Measurements from ENCODE around the gene ADARB2. TPM values are rescaled to one million over a fixed set of nuclear protein-coding genes. Genes with fewer than 3 reads are reported as not detected.
"Not testable (repeated sequence)": the region's sequence is repeated elsewhere in the genome, so short reads cannot be mapped to it uniquely, and the experiment has no call there.

The ADARB2 gene
- total RNA-seq, 1 donor from 2014 or later, result 38.7 TPM

GRCh38 chr10:1432161-1432560 lies 305.2 kb downstream of the ADARB2 start:
- TF ChIP-seq CTCF (IDR thresholded peaks at IDR 0.05), result no peak
- H3K27me3 Mint-ChIP-seq (ENCODE audit: unreplicated experiment), result peaks cover 5% of the 10 kb centered on the region
- peaks cover 2% of the 10 kb centered on the region for H3K36me3 Mint-ChIP-seq (ENCODE audit: unreplicated experiment)
- no peak for DNase-seq (ENCODE audit: extremely low spot score, unreplicated experiment)
- no peak overlapping the region for H3K27ac Mint-ChIP-seq (ENCODE audit: unreplicated experiment)
- peaks cover 13% of the 10 kb centered on the region for H3K9me3 Mint-ChIP-seq (ENCODE audit: unreplicated experiment)
- H3K4me3 Mint-ChIP-seq (ENCODE audit: unreplicated experiment), result no peak overlapping the region
- H3K4me1 Mint-ChIP-seq (ENCODE audit: unreplicated experiment), result peaks cover 7% of the 10 kb centered on the region

GRCh38 chr10:1431229-1431628 lies 306.1 kb downstream of the ADARB2 start:
- no peak for DNase-seq (ENCODE audit: extremely low spot score, unreplicated experiment)
- no peak for TF ChIP-seq CTCF (IDR thresholded peaks at IDR 0.05)
- H3K9me3 Mint-ChIP-seq (ENCODE audit: unreplicated experiment), result peaks cover 13% of the 10 kb centered on the region
- H3K27me3 Mint-ChIP-seq (ENCODE audit: unreplicated experiment), result peaks cover 8% of the 10 kb centered on the region
- H3K4me1 Mint-ChIP-seq (ENCODE audit: unreplicated experiment), result peaks cover 8% of the 10 kb centered on the region
- peaks cover 2% of the 10 kb centered on the region for H3K36me3 Mint-ChIP-seq (ENCODE audit: unreplicated experiment)
- H3K27ac Mint-ChIP-seq (ENCODE audit: unreplicated experiment), result no peak overlapping the region
- H3K4me3 Mint-ChIP-seq (ENCODE audit: unreplicated experiment), result no peak overlapping the region

- peaks cover 23% of the 10 kb centered on the region for H3K27me3 Mint-ChIP-seq (ENCODE audit: unreplicated experiment)
Measured at GRCh38 chr10:1427521-1428186, 309.7 kb downstream of the ADARB2 start.

GRCh38 chr10:1426786-1427185 lies 310.5 kb downstream of the ADARB2 start:
- H3K27me3 Mint-ChIP-seq (ENCODE audit: unreplicated experiment), result peaks cover 23% of the 10 kb centered on the region

More at GRCh38 chr10:1427521-1428186, 309.7 kb downstream of the ADARB2 start:
- not testable (repeated sequence) for H3K27ac Mint-ChIP-seq (ENCODE audit: unreplicated experiment); DNase-seq (ENCODE audit: extremely low spot score, unreplicated experiment); H3K36me3 Mint-ChIP-seq (ENCODE audit: unreplicated experiment); H3K4me1 Mint-ChIP-seq (ENCODE audit: unreplicated experiment); H3K4me3 Mint-ChIP-seq (ENCODE audit: unreplicated experiment)
- peaks cover 13% of the 10 kb centered on the region for H3K9me3 Mint-ChIP-seq (ENCODE audit: unreplicated experiment)

GRCh38 chr10:1425879-1426278 lies 311.4 kb downstream of the ADARB2 start:
- peaks cover 12% of the 10 kb centered on the region for H3K4me1 Mint-ChIP-seq (ENCODE audit: unreplicated experiment)
- no peak for TF ChIP-seq CTCF (IDR thresholded peaks at IDR 0.05)
- peaks cover 2% of the 10 kb centered on the region for H3K36me3 Mint-ChIP-seq (ENCODE audit: unreplicated experiment)
- no peak overlapping the region for H3K27ac Mint-ChIP-seq (ENCODE audit: unreplicated experiment)
- H3K9me3 Mint-ChIP-seq (ENCODE audit: unreplicated experiment), result peaks cover 7% of the 10 kb centered on the region
- peaks cover 23% of the 10 kb centered on the region for H3K27me3 Mint-ChIP-seq (ENCODE audit: unreplicated experiment)
- no peak overlapping the region for H3K4me3 Mint-ChIP-seq (ENCODE audit: unreplicated experiment)
- DNase-seq (ENCODE audit: extremely low spot score, unreplicated experiment), result peak; percentile 13

More at GRCh38 chr10:1426786-1427185, 310.5 kb downstream of the ADARB2 start:
- Mint-ChIP-seq H3K4me1 (ENCODE audit: unreplicated experiment) (peaks cover 8% of the 10 kb centered on the region), H3K9me3 (ENCODE audit: unreplicated experiment) (peaks cover 13% of the 10 kb centered on the region), H3K36me3 (ENCODE audit: unreplicated experiment) (peaks cover 2% of the 10 kb centered on the region), H3K27ac (ENCODE audit: unreplicated experiment) (no peak overlapping the region), H3K4me3 (ENCODE audit: unreplicated experiment) (no peak overlapping the region)
- no peak for TF ChIP-seq CTCF (IDR thresholded peaks at IDR 0.05)
- peak; percentile 68 for DNase-seq (ENCODE audit: extremely low spot score, unreplicated experiment)
